B cell (primary cell): Measurements from ENCODE around the gene SNRPD3.

Experiments
- CTCF ChIP-seq: fragments of 200-600 bp; IDR thresholded peaks from one replicate; pipeline ENCODE4 v1.8.0; 2022; ENCODE audit warnings: antibody characterized with exemption, mild to moderate bottlenecking
- EZH2 ChIP-seq: IDR thresholded peaks from 2 replicates; pipeline ENCODE4 v1.6.1; 2012; ENCODE audit warnings: borderline replicate concordance, low read depth, mild to moderate bottlenecking, moderate library complexity, low read length; ENCODE audit not compliant: insufficient read depth, poor library complexity, severe bottlenecking

- no peak for TF ChIP-seq CTCF
- no peak for TF ChIP-seq EZH2
Measured at GRCh38 chr22:24584871-24585411, 29.1 kb downstream of the SNRPD3 start.
